PFSK-1 (cell line): ENCODE data around the gene LOC101059915.

Experiments
- FOXP2 ChIP-seq: optimal IDR thresholded peaks from 2 replicates; pipeline ENCODE3; 2011; ENCODE audit warnings: borderline replicate concordance, control low read depth, inconsistent platforms; ENCODE audit not compliant: insufficient read depth; ENCODE audit errors: extremely low read length, extremely low read depth
- POLR2AphosphoS5 ChIP-seq: IDR thresholded peaks from 2 replicates; pipeline ENCODE4 v1.6.1; 2012; ENCODE audit warnings: low read depth, mild to moderate bottlenecking, control low read depth, low read length, moderate library complexity
- TAF1 ChIP-seq: IDR thresholded peaks from 2 replicates; pipeline ENCODE4 v1.6.1; 2012; ENCODE audit warnings: low read length, control low read depth, borderline replicate concordance; ENCODE audit not compliant: insufficient read depth
- TF ChIP-seq, protein P1 (sequence below), 2 experiments: IDR thresholded peaks; 2 replicates each; pipeline versions ENCODE4 v1.6.1 to v1.8.0; 2011 to 2012; ENCODE audit warnings: low read depth in 2 of 2, low read length in 2 of 2, control low read depth in 1 of 2, inconsistent platforms in 1 of 2, mild to moderate bottlenecking in 1 of 2, moderate library complexity in 1 of 2; ENCODE audit not compliant: insufficient read depth in 1 of 2

DNA sequence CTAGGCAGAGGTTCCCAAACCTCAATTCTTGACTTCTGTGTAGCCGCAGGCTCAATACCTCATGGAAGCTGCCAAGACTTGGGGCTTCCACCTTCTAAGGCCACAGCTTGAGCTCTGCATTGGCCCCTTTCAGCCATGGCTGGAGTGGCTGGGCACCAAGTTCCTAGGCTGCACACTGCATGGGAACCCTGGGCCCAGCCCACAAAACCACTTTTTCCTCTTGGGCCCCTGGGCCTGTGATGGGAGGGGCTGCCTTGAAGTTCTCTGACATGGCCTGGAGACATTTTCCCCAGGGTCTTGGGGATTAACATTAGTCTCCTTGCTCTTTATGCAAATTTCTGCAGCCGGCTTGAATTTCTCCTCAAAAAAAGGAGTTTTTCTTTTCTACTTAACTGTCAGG lies 14.0 kb upstream of the LOC101059915 start:
- TF ChIP-seq FOXP2 (no peak), POLR2AphosphoS5 (no peak), TAF1 (no peak)
- TF ChIP-seq, protein P1, sequence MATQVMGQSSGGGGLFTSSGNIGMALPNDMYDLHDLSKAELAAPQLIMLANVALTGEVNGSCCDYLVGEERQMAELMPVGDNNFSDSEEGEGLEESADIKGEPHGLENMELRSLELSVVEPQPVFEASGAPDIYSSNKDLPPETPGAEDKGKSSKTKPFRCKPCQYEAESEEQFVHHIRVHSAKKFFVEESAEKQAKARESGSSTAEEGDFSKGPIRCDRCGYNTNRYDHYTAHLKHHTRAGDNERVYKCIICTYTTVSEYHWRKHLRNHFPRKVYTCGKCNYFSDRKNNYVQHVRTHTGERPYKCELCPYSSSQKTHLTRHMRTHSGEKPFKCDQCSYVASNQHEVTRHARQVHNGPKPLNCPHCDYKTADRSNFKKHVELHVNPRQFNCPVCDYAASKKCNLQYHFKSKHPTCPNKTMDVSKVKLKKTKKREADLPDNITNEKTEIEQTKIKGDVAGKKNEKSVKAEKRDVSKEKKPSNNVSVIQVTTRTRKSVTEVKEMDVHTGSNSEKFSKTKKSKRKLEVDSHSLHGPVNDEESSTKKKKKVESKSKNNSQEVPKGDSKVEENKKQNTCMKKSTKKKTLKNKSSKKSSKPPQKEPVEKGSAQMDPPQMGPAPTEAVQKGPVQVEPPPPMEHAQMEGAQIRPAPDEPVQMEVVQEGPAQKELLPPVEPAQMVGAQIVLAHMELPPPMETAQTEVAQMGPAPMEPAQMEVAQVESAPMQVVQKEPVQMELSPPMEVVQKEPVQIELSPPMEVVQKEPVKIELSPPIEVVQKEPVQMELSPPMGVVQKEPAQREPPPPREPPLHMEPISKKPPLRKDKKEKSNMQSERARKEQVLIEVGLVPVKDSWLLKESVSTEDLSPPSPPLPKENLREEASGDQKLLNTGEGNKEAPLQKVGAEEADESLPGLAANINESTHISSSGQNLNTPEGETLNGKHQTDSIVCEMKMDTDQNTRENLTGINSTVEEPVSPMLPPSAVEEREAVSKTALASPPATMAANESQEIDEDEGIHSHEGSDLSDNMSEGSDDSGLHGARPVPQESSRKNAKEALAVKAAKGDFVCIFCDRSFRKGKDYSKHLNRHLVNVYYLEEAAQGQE (IDR thresholded peaks at IDR 0.05; ENCODE audit: insufficient read depth in 1 of 2, low read depth in 2 of 2, low read length in 2 of 2): no peak
